NCI-H187 (cell line): Measurements from ENCODE around the gene GFAP.

Source experiments
- DNase-seq, 2 experiments: peaks; one replicate each; lab custom pipeline; 2025; lab: John Stamatoyannopoulos, UW

The GFAP gene

GRCh38 chr17:44862278-44862914 lies 52.9 kb downstream of the GFAP start:
- no peak for DNase-seq

- DNase-seq = no peak
These were observed 55.6 kb downstream of the GFAP start for GRCh38 chr17:44859701-44860100.

DNA sequence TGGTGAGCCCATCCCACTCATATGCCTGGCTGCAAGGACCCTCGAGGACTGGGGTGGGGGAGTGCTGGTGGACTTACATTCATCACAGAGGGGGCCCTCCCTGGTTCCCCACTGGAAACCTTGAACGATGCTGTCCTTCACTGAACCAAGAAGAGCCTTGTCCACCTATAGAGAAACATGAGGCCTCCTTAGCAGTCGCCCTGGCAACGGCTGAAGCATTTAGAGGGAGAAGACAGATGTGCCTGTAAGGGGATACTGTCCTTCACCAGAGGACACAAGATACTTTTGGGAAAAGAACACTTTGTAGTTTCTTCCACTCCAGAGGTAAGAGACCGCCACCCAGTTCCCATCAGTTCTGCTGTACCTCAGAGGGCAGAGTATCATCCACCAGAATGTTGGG lies 61.1 kb downstream of the GFAP start:
- DNase-seq = no peak
